Thyroid gland (tissue), 4 donors: ENCODE data around the gene VPS8.

Experiments
- CTCF ChIP-seq, 6 experiments: fragments of 200-600 bp in 3 of 6; fragments of 450-650 bp in 3 of 6; sonication (generic) in 3 of 6; IDR thresholded peaks; one replicate each; pipeline ENCODE4 v1.5.1; 2016 to 2019; ENCODE audit warnings: antibody characterized with exemption in 6 of 6, mild to moderate bottlenecking in 2 of 6, inconsistent platforms in 1 of 6, moderate library complexity in 1 of 6
- POLR2A ChIP-seq, 2 donors: fragments of 450-650 bp; IDR thresholded peaks; one replicate each; pipeline ENCODE4 v1.6.1; 2017; ENCODE audit warnings: antibody characterized with exemption in 2 of 2, mild to moderate bottlenecking in 2 of 2, moderate library complexity in 1 of 2

- TF ChIP-seq CTCF (IDR thresholded peaks at IDR 0.05) (no peak), POLR2A (IDR thresholded peaks at IDR 0.05) (no peak)
These were observed 169.1 kb downstream of the VPS8 start for GRCh38 chr3:184981071-184981470.
